ENCODE data around the gene MAP3K2.

DNA sequence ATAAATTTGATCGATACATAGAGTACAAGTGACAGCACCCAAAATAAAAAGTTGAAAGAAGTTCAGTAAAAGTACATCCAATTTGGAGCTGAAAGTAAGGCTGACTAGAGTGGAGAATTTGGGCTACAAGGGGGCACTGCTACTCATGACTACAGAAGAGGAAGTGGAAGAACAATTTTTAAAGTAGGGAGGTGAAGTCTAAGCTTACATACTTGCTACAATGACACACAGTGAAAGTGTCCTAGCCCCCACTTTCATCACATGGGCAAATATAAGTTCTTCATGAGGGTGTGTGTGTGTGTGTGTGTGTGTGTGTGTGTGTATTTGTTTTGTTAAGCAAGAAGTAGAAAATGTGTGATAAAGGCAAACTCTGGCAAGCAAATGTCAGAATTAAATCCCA, 45.7 kb downstream of the MAP3K2 start:
- TF ChIP-seq EZH2 (IDR thresholded peaks at IDR 0.05; ENCODE audit: insufficient read depth, poor library complexity, severe bottlenecking) = no peak
- TF ChIP-seq EZH2phosphoT487 (IDR thresholded peaks at IDR 0.05; ENCODE audit: insufficient read depth, low read depth) = no peak

Data from GM23248 (cell line).